ENCODE results near the gene EAF1.

Gene EAF1

DNA sequence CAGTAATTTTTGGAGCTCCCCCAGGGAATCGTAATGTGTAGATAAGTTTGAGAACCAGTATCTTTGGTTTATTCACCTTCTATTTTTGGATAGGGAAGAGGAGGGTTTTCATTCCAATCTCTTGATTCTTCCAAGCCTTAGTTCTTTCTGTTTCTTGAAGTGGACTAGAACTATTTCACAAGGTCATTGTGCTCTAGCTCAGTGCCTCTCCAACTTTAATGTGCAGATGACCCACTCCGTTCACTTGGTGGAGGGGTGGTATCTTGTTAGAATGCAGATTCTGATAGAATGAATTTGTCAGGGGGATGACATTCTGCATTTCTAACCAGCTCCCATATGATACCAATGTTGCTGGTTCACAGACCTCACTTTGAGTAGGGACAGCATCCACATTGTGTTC is 58.6 kb downstream of the EAF1 start:
- no peak overlapping the region for H3K4me3 ChIP-seq (ENCODE audit: low read length, poor library complexity, severe bottlenecking)
- no peaks in the 10 kb centered on the region for H3K9me2 ChIP-seq (replicated peaks; ENCODE audit: low read depth, low read length)
- no peaks in the 10 kb centered on the region for H3K27me3 ChIP-seq (ENCODE audit: insufficient read depth, low read length, poor library complexity, severe bottlenecking)
- H3K9me3 ChIP-seq (ENCODE audit: insufficient read depth, low read depth, low read length), result no peaks in the 10 kb centered on the region
- no peaks in the 10 kb centered on the region for H3F3A ChIP-seq (ENCODE audit: low read depth)
- no peaks in the 10 kb centered on the region for H4K20me1 ChIP-seq (ENCODE audit: insufficient read depth, low read length, poor library complexity, severe bottlenecking)
- no peak overlapping the region for H3K9ac ChIP-seq (ENCODE audit: low read depth, low read length, poor library complexity, severe bottlenecking)
- H2AFZ ChIP-seq (ENCODE audit: low read length), result no peak overlapping the region
- H3K36me3 ChIP-seq (ENCODE audit: insufficient read depth, low read length), result no peaks in the 10 kb centered on the region
- no peaks in the 10 kb centered on the region for H3K79me2 ChIP-seq (ENCODE audit: insufficient read depth, low read length)
- H3K4me2 ChIP-seq (ENCODE audit: low read depth, low read length, poor library complexity, severe bottlenecking), result no peak overlapping the region
- no peak for TF ChIP-seq EZH2phosphoT487 (IDR thresholded peaks at IDR 0.05; ENCODE audit: borderline replicate concordance)
- TF ChIP-seq CTCF (conservative IDR thresholded peaks at IDR 0.05; ENCODE audit: low read length), result no peak
- no peaks in the 10 kb centered on the region for H3K4me1 ChIP-seq (ENCODE audit: insufficient read depth, low read length, poor library complexity, severe bottlenecking)

DNA sequence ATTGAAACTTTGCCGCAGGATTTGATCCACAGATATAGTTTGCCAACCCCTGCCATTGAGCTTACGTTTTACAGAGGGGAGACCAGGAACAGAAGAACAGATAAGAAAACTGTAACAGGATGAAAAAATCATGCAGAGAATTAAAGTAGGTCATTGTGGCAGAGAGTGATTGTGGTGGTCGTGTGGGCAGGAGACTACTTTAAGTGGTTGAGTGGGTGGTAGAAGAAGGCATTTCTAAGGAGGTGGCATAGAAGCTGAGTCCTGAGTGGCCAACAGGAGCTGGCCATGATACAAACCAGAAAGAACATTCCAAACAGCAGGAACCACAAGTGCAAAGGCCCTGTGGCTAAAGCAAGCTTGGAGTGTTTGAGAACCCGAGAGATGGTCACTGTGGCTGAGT is 59.6 kb downstream of the EAF1 start:
- Histone ChIP-seq H3K9me2 (replicated peaks; ENCODE audit: low read depth, low read length) (no peaks in the 10 kb centered on the region), H3K27me3 (ENCODE audit: insufficient read depth, low read length, poor library complexity, severe bottlenecking) (no peaks in the 10 kb centered on the region), H3F3A (ENCODE audit: low read depth) (no peaks in the 10 kb centered on the region), H4K20me1 (ENCODE audit: insufficient read depth, low read length, poor library complexity, severe bottlenecking) (no peaks in the 10 kb centered on the region), H3K79me2 (ENCODE audit: insufficient read depth, low read length) (no peaks in the 10 kb centered on the region), H2AFZ (ENCODE audit: low read length) (no peak overlapping the region), H3K4me3 (ENCODE audit: low read length, poor library complexity, severe bottlenecking) (no peak overlapping the region), H3K36me3 (ENCODE audit: insufficient read depth, low read length) (no peaks in the 10 kb centered on the region), H3K9me3 (ENCODE audit: insufficient read depth, low read depth, low read length) (no peaks in the 10 kb centered on the region), H3K4me1 (ENCODE audit: insufficient read depth, low read length, poor library complexity, severe bottlenecking) (no peaks in the 10 kb centered on the region), H3K4me2 (ENCODE audit: low read depth, low read length, poor library complexity, severe bottlenecking) (no peak overlapping the region), H3K9ac (ENCODE audit: low read depth, low read length, poor library complexity, severe bottlenecking) (no peak overlapping the region)
- no peak for TF ChIP-seq EZH2phosphoT487 (IDR thresholded peaks at IDR 0.05; ENCODE audit: borderline replicate concordance)
- no peak for TF ChIP-seq CTCF (conservative IDR thresholded peaks at IDR 0.05; ENCODE audit: low read length)

DNA sequence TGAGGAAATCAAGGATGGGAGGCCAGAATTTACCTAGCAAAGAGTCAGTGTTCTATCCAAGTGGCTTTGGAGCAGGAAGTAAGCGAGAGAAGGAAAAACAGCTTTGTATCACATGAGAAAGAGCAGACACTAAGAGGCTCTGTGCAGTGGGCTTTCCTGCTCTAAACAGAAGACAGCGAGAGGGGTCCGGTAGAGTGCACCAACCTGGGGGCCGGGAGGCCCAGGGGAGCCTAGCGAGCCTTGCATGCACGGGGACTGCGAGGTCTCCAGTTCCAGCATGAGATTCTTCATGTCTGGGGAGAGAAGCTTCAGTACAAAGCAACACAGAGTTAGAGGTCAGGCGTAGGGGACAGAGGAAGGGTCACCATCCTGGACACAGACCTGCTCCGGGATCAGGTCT is 60.6 kb downstream of the EAF1 start:
- Histone ChIP-seq H3F3A (ENCODE audit: low read depth) (no peaks in the 10 kb centered on the region), H3K27me3 (ENCODE audit: insufficient read depth, low read length, poor library complexity, severe bottlenecking) (no peaks in the 10 kb centered on the region)

More for the DNA sequence above, 60.6 kb downstream of the EAF1 start:
- H2AFZ ChIP-seq (ENCODE audit: low read length), result no peak overlapping the region
- H3K9me2 ChIP-seq (replicated peaks; ENCODE audit: low read depth, low read length), result no peaks in the 10 kb centered on the region
- H3K79me2 ChIP-seq (ENCODE audit: insufficient read depth, low read length), result no peaks in the 10 kb centered on the region
- H3K4me2 ChIP-seq (ENCODE audit: low read depth, low read length, poor library complexity, severe bottlenecking), result no peak overlapping the region
- H3K36me3 ChIP-seq (ENCODE audit: insufficient read depth, low read length), result no peaks in the 10 kb centered on the region
- no peaks in the 10 kb centered on the region for H3K4me1 ChIP-seq (ENCODE audit: insufficient read depth, low read length, poor library complexity, severe bottlenecking)
- TF ChIP-seq EZH2phosphoT487 (IDR thresholded peaks at IDR 0.05; ENCODE audit: borderline replicate concordance), result no peak
- TF ChIP-seq CTCF (conservative IDR thresholded peaks at IDR 0.05; ENCODE audit: low read length), result no peak
- no peak overlapping the region for H3K9ac ChIP-seq (ENCODE audit: low read depth, low read length, poor library complexity, severe bottlenecking)
- no peak overlapping the region for H3K4me3 ChIP-seq (ENCODE audit: low read length, poor library complexity, severe bottlenecking)
- H3K9me3 ChIP-seq (ENCODE audit: insufficient read depth, low read depth, low read length), result no peaks in the 10 kb centered on the region
- no peaks in the 10 kb centered on the region for H4K20me1 ChIP-seq (ENCODE audit: insufficient read depth, low read length, poor library complexity, severe bottlenecking)
